NOMO-1 treated with dmso at 0.1 percent for 144 hours (cell line): ENCODE data around the gene MTA1.

Experiments used
- DNase-seq: peaks from one replicate; lab custom pipeline; 2025; ENCODE audit not compliant: unreplicated experiment; lab: John Stamatoyannopoulos, UW

MTA1 gene

DNA sequence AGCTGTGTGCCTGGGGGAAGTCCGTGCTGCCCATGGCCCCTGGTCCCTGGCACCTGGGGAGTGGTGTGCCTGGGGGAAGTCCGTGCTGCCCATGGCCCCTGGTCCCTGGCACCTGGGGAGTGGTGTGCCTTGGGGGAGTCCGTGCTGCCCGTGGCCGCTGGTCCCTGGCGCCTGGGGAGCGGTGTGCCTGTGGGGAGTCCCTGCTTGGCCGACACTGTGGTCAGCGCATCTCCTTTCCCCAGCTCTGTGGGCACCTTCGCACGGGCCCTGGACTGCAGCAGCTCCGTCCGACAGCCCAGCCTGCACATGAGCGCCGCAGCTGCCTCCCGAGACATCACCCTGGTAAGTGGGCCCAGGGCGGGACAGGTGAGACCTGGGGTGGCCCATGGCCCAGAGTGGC lies 40.5 kb downstream of the MTA1 start:
- DNase-seq = no peak

DNA sequence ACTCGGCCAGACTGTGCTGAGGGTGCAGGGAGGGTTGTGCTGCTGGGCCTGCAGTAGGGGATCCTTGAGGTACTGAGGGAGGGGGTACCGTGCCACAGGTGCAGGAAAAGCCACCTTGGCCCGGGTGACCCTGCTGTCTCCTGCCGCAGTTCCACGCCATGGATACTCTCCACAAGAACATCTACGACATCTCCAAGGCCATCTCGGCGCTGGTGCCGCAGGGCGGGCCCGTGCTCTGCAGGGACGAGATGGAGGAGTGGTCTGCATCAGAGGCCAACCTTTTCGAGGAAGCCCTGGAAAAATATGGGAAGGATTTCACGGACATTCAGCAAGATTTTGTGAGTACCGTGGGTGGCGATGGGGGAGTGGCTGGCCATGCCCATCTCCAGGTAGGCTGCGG lies 41.0 kb downstream of the MTA1 start:
- DNase-seq = no peak

DNA sequence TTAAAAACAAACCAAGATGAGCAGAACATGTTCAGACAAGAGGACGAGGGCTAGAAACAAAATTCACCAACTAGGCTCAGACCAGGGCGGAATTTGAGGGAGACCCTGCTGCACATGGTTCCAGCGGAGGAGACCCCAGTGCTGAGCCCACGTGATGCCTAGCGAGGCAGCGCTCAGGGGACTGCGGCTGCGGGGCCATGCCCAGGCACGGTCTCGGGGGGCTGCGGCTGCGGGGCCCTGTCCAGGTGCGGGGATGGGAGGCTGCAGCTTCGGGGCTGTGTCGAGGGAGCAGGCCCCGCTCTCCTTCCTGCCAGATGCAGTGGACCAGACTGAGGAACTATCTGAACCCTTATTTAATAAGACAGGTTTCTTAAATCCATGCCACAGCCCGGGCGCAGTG lies 42.3 kb downstream of the MTA1 start:
- DNase-seq = no peak

DNA sequence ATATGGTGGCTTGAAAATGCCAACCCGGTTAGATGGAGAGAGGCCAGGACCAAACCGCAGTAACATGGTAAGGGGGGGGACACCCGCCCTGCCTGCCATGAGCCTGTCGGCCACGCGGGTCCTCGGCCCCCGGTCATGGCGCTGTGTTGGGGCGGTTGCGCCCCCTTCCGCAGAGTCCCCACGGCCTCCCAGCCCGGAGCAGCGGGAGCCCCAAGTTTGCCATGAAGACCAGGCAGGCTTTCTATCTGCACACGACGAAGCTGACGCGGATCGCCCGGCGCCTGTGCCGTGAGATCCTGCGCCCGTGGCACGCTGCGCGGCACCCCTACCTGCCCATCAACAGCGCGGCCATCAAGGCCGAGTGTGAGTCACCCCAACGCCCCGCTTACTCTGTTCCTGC lies 44.9 kb downstream of the MTA1 start:
- no peak for DNase-seq

DNA sequence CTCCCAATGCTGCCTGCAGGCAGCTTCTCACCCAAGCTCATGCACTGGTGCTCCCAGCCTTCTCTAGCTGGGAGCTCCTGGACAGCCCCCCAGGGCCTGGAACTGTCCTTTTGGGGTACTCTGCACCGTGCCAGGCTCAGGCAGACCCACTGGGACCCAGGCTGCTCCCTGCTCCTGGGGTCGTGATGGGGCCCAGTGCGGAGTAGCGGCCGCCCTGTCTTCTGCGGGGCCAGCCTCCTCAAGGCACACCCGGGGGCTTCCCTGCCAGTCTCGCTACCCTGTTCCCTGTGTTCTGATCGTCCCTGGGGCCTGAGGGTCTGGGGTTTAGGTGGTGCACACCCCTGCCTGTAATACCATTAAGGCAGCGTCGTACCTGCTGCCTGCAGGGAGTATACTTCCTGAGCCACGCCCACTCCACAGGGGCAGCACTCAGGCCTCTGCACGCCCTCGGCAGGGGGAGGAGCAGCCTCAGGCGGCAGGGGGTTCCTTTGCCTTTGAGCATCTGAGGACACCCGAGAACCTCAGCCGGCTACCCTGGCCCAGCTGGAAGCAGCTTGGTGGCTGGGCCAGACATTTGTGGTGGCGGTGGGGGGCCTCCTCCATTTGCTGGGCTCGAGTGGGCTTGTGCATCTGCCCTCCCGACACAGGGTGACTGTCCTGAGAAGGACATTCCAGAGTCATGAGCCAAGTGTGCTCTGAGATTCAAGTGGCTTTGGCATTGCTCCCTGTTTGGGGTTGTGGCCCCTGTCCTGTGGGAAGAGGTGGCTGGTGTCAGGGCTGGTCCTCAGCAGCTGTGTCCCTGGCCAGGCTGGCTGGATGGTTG lies 45.8 kb downstream of the MTA1 start:
- DNase-seq = no peak

DNA sequence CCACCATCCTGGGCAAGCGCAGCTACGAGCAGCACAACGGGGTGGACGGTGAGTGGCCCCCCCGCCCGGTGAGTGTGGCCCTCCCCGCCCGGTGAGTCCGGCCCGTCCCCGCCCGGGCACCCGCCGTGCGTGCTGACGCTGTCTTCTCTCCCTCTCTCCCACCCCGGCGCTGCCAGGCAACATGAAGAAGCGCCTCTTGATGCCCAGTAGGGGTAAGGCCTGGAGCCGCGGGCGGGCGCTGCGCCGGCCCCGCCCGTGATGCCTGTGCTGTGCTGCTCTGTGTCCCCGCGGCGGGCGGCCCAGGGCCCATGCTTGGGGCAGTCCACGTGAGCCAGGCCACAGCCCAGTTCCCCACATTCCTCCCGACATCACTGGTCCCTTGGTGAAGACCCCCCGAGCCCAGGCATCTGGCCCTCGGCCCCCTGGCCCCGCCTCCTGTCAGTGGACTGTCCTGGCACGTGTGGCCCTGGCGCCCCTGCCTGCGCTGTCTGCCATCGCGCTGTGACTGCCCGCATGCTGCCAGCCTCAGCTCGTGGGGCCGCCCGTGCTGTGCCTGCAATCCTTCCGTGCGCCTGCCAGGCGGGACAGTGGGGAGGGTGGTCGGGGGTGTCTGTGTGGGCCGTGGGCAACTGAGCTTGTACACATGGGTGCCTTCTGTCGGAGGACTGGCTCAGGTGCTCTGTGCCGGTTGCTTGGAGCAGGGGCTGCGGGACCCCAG lies 47.1 kb downstream of the MTA1 start:
- no peak for DNase-seq

DNA sequence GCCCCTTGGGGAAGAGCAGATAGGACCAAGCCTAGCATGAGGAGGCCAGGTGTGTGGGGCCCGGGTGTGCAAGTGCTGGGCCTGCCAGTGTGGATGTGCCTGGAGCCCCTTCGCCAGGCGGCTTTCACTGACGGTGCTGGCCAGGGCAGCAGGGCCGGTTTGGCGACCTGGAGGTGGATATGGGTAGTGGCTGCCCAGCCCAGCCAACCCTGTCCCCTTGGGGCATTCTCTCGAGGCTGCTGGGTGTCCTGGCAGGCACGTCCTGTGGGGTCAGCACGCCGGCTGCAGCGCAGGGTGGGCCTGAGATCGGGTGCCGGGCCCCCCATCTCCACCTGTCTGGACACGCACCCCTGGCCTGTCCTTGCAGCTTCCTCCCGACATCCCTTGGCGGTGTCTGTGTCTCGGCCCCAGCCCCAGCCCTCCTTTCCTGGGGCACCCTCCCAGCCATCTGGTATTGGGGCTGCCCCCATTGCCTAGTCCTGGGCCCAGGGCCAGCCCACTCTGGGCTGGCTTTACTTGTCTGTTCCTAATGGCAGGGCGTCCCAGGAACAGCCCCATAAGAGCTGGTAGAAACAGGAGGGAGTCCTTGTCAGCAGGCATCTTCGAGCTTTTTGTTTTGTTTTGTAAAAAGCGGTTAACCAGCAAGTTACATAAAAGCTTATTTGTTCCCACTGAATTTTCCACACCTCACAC lies 47.8 kb downstream of the MTA1 start:
- no peak for DNase-seq

DNA sequence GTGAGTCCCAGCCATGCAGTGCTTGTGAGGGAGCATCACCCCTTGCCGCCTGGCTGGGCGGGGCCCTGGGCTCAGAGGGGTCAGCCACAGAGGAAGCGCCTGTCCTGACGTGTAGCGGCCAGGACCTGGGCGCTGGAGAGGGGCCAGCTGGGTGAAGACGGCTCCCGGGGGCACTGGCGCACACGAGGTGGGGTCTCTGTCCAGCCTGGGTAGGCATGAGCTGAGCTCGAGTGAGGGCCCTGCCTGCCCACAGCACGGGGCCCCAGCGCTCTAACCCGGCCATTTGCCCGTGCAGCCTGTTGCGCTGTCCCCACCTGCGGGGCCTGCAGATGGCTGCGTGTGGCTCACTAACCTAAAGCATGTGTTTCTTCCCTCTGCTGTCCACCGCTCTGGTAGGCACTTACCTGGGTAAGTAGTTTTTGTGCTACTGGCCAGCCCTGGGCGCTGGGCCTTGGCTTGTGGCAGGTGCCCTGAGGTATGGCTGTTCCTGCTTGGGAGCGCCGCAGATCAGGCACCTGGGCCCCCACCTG lies 48.4 kb downstream of the MTA1 start:
- no peak for DNase-seq

DNA sequence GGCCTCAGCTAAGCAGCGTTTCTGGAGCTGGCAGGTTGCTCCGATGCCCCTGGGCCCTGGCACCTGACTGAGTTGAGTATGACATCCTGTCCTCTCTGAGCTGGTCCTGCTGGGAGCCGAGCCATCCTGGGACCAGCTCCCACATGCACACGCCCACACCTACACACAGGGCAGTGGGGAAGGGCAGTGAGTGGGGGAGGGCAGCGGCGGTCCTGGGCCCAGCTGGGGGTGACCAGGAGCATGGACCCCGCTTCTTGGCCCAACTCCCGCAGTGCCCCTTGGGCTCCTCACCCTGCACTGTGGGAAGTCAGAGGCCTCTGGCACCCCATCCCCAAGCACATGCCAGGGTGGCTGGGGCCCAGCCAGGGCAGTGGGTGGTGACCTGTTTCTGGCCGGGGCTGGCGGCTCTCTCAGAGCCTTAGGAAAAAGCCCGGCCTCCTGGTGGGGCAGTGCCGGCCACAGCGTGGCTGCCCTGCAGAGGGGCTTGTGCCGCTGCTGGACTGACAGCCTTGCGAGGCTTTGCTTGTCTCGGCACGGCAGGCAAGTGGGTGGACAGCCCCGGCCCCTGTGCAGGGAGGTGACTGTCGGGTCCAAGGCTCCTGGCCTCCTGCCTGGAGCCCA lies 49.1 kb downstream of the MTA1 start:
- no peak for DNase-seq

DNA sequence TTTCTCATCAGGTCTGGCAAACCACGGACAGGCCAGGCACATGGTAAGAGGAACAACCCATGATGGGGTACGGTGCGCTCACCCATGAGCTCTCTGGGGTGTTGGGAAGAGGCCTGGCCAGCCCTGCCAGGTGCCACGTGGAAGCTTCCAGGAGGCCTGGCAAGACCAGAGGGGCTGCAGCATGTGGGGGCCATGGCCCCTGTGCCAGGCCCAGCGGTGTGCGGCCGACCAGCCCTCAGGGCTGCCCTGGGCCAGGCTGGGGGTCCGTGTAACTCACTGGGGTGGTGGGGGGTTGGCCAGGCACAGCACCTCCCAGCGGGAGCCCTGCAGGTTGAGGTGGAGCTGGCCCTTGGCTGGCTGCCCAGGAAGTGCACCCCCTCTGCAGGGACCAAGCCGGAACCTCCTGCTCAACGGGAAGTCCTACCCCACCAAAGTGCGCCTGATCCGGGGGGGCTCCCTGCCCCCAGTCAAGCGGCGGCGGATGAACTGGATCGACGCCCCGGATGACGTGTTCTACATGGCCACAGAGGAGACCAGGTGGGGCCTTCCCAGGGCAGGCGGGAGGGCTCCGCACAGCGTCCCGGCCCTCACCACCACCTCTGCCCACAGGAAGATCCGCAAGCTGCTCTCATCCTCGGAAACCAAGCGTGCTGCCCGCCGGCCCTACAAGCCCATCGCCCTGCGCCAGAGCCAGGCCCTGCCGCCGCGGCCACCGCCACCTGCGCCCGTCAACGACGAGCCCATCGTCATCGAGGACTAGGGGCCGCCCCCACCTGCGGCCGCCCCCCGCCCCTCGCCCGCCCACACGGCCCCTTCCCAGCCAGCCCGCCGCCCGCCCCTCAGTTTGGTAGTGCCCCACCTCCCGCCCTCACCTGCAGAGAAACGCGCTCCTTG lies 50.1 kb downstream of the MTA1 start:
- no peak for DNase-seq

DNA sequence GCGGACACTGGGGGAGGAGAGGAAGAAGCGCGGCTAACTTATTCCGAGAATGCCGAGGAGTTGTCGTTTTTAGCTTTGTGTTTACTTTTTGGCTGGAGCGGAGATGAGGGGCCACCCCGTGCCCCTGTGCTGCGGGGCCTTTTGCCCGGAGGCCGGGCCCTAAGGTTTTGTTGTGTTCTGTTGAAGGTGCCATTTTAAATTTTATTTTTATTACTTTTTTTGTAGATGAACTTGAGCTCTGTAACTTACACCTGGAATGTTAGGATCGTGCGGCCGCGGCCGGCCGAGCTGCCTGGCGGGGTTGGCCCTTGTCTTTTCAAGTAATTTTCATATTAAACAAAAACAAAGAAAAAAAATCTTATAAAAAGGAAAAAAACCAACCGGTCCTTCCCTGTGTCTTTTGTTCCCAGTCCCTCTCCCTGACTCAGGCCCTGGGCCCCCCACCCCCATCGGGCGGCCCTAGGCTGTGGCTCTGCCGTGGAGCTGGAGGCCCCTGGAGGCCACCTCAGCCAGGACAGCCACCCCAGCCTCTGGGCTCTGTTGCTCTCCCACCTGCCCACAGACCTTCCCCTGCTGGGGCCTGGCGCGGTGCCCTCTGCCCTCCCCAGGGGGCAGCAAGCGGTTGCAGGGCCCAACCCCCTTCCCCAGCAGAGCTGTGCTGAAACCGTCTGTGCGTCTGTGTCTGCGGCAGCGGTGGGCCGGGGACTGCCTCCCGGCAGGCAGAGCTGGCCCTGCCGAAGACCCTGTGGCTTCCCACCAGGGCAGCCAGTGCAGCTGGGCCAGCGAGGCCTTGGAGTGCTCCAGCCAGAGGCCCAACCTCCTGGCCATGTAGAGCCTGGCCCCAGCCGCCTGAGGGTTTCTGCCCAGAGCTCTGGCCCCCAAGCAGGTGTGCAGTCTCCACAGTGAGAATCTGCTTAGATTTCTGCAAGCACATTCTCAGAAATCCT lies 51.0 kb downstream of the MTA1 start:
- DNase-seq = no peak

DNA sequence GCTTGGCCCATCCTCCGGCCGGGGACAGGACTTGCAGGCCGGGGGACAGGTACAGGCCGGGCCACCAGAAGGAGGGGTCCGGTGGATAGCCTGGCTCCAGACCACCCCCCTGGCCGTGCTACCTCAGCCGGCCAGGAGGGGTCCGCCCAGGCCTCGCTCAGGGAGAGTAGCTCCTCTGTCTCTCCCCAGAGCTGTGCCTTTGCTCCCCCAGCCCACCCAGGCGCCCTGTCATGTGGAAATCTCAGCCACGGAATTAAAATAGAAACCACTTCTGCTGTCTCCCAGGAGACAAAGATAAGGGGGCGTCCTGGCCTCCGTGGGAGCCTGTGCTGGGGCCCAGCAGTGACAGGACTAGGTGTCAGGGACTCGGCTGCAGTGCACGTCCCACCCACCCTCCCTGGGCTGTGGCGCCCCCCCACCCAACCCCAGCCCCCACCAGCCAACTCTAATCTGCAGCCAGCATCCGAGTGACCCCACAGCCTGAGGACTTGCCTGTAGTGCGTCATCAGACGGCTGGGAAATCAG lies 51.7 kb downstream of the MTA1 start:
- no peak for DNase-seq

DNA sequence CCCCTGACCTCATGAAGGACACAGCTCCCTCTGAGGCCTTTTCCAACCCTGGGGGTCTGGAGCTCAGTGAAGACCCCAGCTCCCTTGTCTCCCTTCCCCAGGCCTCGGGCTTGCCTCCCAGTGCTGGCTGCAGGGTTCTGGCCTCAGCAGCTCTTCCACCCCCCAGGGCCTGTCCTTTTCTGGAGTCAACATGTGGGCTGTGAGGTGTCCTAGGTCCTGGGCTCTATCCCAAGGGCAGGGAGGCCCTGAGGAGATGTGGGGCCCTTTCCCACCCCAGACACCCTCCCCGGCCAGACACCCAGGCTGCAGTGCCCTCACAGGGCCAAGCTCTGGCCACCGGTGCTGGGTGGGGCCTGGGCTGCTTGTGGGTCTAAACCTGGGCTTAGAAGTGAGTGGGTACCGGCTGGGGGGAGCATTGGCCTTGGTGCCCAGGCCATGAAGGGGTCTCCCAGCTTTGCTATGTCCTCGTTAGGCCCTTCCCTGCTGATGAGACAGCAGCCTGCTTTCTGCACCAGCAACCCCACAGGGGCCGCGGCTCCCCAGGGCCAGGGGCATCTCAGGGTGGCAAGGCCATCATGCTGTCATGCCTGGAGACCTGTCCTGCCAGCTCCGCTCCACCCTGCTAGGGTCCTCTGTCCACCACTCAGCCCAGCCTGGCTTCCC lies 52.3 kb downstream of the MTA1 start:
- no peak for DNase-seq

DNA sequence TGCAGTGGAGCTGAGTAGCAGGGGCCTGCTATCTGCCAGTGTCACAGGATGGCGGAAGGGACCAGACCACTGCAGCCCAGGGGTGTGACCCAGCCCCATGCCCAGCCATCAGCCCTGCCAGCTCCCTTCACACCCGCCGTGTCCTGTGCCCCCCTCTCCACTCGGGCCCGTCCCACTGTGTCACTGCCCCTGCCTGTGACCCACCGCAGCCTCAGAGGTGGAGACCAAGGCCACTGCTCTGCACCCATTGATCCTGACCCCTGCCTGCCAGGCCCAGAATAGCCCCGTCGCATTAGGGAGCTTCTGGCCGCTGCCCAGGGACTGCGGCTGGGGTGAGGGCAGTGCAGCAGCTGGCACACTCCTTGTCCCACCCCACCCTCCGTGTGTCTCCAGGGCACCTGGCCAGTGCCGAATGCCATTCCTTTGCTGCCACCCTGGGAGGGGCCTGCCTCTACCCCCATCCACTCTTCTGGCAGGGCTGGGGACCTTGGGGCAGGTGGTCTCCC lies 52.9 kb downstream of the MTA1 start:
- DNase-seq = no peak

DNA sequence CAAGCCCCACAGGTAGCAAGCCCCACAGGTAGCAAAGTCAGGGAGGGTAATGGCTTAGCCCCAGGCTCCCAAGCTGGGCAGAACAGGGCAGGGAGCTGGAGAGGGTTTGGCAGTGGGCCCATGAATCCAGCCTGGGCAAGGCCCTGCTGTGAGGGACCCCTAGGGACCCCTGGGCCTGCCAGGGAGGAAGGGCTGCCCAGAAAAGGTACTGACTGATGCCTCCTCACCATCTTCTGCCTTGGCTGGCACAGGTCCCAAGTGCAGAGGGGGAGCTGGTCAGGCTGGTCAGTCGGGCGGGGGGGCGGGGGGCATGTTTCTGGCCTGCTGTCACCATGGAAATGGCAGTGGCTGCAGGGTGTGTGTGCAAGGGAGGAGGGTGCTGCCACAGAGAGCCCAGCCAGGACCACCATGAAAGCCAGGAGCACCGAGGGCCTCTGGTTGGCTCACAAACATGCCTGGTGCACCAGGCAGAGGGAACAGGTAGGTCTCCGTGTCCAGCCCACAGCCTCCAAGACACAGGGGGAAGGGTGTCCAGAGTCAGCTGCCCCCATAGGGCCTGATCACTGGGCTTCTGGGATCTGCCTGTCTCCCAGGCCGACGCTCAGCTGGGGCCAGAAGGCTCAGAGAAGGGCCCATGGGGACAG lies 53.5 kb downstream of the MTA1 start:
- DNase-seq = no peak

DNA sequence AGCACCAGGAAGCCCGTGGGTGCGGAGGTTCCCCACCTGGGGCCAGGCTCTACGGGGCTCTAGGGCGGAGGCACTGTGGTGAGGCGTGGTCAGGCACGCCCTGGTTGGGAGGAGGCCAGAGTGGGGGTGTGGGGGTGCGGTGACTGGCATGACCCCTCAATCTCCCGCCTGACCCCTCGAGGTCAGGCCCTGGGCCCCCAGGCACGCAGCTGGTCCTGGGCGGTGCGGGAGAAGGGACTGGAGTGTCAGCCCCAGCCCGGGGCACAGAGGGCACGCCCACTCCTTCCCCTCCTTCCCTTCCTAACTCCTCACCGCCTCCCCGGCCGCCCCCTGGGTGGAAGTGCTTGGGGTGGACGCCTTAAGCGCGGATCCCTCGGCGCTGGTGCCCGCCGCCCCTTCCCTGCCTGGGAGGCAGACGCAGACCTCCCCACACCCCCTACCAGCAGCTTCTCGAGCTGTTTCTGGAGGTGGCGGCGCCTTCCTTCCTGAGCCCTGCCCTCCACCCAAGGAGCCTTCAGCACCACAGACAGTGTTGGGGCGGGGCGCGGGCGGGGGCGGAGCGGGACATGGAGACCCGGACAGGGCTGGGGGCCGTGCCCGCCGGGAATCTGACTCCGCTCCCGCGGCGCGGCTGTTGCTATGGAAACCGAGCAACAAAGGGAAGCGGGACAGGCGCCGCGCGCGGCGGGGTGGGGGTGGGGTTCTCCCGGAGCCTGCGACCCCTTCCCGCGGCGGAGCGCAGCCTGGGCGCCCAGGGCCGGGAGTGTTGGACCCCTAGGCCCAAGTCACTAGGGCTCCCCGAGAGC lies 54.3 kb downstream of the MTA1 start:
- DNase-seq = peak; percentile 8
